Astrocyte (in vitro differentiated cells and primary cell): Measurements from ENCODE around the gene MBP.

Experiments used
- EZH2 ChIP-seq: IDR thresholded peaks from 2 replicates; pipeline ENCODE4 v1.6.1; 2012; ENCODE audit warnings: mild to moderate bottlenecking, low read length, inconsistent platforms; ENCODE audit not compliant: insufficient read depth
- TF ChIP-seq, protein P1 (sequence below): IDR thresholded peaks from 2 replicates; pipeline ENCODE4 v1.5.1; 2011; ENCODE audit warnings: low read depth, mild to moderate bottlenecking, inconsistent platforms, low read length, moderate library complexity; ENCODE audit not compliant: insufficient read depth

GRCh38 chr18:77071061-77071460 lies 61.5 kb downstream of the MBP start:
- TF ChIP-seq, protein P1, sequence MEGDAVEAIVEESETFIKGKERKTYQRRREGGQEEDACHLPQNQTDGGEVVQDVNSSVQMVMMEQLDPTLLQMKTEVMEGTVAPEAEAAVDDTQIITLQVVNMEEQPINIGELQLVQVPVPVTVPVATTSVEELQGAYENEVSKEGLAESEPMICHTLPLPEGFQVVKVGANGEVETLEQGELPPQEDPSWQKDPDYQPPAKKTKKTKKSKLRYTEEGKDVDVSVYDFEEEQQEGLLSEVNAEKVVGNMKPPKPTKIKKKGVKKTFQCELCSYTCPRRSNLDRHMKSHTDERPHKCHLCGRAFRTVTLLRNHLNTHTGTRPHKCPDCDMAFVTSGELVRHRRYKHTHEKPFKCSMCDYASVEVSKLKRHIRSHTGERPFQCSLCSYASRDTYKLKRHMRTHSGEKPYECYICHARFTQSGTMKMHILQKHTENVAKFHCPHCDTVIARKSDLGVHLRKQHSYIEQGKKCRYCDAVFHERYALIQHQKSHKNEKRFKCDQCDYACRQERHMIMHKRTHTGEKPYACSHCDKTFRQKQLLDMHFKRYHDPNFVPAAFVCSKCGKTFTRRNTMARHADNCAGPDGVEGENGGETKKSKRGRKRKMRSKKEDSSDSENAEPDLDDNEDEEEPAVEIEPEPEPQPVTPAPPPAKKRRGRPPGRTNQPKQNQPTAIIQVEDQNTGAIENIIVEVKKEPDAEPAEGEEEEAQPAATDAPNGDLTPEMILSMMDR: no peak
- no peak for TF ChIP-seq EZH2
